Hematopoietic multipotent progenitor cell treated with erythropoietin and hydrocortisone succinate and interleukin-3 and kit ligand, for 17 days (in vitro differentiated cells): ENCODE results near the gene FRMPD2.
A peak's percentile ranks its signal among the peaks of the same experiment; 100 is the strongest.
"Not testable (repeated sequence)": the region's sequence is repeated elsewhere in the genome, so short reads cannot be mapped to it uniquely, and the experiment has no call there.

Source experiments
- DNase-seq: peaks from one replicate; pipeline ENCODE4 v3.0.0-alpha.2; 2015; ENCODE audit warnings: low spot score

The FRMPD2 gene

DNA sequence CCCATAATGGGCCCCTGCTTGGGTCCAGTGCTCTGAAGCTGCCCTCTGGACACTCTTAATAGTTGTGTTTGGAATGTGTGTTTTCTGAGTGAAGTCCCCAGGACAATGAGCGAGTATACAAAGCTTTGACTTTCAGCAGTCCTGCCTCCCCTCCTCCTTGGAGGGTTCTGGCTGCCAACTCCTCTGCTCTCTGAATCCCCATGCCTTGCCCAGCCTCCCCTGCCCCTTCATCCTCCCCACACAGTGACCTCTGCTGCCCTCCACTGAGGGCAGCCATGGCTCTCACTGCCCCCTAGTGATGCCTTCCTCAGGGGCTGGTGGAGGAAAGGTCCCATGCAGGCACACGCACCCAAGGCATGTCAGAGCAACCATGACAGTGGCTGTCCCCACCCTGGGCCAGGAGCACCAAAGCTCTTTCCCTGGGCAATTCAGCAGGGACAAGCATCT lies 40.9 kb downstream of the FRMPD2 start:
- DNase-seq = no peak

DNA sequence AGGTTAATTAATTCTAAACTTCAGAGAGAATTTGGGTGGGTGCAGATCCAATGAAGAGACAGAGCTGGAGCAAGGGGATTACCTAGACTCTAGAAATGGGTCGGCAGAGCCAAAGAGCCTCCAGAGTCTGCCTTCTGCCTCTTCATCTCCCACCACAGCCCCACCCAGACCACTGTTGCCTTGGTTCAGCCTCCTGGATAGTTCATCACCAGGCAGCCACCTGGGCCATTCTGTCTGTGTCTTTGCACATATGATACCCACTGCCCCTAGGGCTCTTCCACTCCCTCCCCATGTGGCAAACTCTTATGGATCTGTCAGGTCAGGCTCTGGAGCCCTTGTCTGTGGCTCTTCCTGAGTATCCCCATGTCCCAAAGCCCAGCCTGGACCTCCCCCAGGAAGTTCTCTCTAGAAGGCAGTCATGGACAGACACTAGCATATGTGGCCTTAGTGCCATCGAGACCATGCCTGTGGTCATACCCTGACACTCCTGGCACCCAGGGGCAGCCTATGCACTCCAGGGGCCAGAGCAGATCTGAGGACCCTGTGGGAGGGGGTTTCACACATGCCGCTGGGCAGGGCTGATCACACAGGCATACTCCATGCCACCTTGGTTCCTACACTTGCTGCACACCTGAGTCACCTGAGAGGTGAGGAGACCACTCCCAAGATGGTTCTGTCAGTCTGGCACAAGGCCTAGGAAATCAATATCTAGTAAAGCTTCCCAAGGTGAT lies 41.6 kb downstream of the FRMPD2 start:
- no peak for DNase-seq

DNA sequence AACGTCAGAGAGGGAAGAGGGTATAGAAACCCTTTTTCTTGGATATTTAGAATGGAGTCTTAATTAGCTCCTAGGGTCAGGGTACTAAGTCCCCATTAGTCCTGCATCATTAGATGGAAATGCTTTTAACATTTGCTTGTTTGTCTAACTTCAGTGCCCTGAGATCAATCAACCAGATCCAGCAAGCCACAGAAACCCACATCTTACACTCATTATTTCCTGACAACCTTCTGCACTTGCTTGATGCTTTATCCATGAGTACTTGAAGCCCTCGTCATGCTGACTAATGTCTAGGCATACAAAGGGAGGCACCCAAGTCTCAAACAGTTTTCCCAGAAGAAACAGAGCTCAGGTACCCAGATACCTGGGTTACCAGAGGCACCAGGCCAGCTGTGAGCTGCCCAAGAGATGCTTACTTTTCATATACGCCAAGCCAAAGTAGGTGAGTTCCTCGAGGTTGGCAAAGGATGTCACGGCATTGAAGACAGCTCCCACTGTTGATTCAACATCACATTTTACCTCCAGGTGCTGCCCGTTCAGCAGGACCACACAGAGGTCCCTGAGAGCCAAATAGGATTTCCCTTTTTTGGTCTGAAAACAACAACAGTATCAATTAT lies 42.7 kb downstream of the FRMPD2 start:
- DNase-seq = no peak

DNA sequence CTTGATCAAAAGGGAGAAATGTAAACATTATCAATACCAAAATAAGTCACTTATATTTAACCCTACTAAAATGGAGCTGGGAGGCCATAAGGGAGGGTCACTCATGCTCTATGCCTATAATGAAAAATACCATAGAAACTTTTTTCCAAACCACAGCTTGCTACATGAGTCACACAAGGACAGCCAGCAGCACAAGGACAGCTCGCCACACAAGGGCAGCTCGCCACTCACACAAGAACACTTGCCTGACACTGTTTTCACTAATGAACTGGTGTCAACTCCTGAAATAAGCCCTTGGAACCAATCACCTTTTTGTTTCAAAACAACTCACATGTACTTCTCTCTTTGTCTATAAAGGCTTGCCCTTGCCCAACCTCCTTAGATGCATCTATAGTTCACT lies 43.3 kb downstream of the FRMPD2 start:
- no peak for DNase-seq

DNA sequence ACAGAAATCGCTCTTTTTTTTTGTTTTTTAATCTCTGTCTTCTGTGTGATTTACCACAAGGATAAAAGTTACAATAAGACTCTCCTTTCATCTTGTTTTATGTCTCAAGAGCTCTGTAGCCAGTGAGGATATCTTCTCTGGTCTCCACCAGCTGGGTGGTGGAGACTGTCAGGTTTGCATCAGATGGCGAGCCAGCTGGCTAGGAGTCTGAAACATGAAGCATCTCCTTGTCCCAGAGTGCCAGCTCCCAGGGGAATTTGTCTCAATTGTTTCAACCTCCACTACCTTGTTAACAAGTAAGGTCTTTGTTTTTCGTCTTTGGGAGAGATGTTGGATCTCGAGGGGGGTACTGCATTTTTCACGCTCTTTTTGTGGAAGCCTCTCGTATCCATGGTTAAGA lies 47.3 kb downstream of the FRMPD2 start:
- DNase-seq = no peak

DNA sequence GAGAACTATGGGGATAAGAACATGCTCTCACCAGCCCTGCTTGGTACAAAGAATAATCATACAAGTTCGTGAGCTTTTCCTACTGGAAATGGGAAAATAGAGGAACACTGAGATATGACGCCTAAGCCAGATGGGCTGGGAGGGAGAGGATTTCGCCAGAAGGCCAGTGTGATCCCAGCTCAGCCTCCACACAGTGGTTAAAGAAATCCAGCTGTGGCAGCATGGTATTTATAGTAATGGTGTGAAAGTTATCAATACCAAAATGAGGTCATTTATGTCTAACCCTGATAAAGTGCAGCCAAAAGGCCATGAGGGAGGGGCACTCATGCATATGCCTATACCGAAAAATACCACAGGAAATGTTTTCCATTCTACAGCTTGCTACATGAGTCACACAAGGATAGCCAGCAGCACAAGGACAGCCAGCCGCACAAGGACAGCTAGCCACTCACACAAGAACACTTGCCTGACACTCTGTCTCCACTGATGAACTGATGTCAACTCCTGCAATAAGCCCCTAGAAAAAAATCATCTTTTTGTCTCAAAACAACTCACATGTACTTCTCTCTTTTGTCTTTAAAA lies 49.4 kb downstream of the FRMPD2 start:
- no peak for DNase-seq

DNA sequence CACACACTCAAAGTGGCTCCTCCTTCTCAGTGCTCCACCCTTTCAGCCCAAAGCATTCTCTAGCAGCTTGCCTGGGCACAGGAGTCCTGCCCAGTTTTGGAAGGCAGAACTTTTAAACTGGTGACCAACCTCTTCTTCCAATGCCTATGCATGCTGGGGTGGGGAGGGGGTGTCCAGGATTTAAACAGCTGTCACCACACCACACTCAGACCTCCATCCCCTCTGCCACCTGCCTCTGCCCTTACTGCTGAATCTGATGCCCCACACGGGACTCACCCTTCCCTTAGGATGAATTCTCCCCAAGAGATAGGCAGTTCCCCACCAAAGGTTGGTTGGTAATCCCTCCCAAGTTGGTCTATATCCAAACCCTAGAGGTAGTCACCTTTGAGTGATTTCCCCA lies 50.2 kb downstream of the FRMPD2 start:
- DNase-seq = no peak

DNA sequence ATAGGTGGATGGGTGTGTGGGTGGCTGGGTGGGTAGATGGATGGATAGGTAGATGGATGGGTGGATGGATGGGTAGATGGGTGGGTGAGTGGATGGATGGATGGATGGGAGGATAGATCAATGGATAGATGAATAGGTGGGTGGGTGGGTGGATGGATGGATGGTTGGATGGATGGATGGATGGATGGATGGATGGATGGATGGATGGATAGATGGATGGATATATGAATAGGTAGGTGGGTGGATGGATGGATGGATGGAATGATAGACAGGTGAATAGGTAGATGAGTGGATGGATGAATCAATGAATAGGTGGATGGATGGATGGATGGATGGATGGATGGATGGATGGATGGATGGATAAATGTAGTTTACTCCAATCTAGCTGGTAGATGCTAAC lies 52.7 kb downstream of the FRMPD2 start:
- no peak for DNase-seq

DNA sequence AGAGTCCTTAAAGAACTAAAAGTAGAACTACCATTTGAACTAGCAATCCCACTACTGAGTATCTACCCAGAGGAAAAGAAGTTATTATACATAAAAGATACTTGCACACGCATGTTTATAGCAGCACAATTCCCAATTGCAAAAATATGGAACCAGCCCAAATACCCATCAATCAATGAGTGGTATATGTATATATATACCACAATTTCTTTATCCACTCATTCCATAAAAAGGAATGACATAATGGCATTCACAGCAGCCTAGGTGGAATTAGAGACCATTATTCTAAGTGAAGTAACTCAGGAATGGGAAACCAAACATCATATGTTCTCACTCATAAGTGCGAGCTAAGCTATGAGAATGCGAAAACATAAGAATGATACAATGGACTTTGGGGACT lies 53.5 kb downstream of the FRMPD2 start:
- DNase-seq = not testable (repeated sequence)

DNA sequence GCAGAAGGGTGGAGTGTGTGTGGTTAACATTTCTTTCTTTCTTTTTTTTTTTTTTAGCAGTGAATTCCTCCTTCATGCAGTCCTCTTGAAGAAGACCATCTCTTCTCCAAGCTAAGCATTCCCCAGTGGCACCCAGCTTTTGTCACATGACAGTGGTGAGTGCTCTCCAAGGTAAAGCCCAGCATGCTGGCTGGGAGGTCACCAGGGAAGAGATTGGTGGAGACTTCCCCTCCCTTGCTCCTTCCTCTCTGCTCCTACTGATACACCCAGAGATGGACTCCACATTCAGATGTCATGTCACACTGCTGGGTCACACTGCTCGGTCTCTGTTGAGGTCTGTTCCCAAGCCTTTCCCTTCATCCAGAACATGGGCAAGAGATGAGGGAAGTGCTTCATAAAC lies 55.3 kb downstream of the FRMPD2 start:
- DNase-seq = no peak

DNA sequence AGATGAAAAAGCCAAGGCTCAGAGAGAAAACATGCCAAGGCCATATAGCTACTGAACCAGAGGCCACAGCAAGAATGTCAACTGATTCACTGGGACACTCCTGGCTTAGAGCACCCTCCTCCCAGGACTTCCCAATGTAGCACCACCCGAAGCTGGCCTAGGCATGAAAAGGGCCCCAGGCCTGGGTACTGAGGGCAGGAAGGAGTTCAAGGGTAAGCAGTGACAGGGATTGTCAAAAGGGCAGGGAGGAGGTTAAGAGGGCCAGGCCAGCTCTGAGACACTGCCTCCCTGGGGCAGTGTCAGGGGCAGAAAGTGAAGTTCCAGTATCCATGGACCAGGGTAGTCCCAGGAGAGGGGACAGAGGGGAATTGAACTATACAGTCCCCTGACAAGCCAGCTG lies 57.8 kb downstream of the FRMPD2 start:
- DNase-seq = no peak

DNA sequence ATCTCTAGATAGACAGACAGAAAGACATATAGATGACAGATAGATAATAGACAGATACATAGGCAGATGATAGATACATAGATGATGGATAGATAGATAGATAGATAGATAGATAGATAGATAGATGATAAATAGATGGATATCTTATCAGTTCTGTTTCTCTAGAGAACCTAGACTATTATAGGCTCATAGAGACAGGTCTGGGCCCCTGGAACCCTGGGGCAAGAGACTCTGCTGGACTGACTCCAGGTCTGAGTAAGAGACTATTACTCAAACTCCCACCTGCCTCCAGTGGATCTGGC lies 58.3 kb downstream of the FRMPD2 start:
- DNase-seq = no peak

DNA sequence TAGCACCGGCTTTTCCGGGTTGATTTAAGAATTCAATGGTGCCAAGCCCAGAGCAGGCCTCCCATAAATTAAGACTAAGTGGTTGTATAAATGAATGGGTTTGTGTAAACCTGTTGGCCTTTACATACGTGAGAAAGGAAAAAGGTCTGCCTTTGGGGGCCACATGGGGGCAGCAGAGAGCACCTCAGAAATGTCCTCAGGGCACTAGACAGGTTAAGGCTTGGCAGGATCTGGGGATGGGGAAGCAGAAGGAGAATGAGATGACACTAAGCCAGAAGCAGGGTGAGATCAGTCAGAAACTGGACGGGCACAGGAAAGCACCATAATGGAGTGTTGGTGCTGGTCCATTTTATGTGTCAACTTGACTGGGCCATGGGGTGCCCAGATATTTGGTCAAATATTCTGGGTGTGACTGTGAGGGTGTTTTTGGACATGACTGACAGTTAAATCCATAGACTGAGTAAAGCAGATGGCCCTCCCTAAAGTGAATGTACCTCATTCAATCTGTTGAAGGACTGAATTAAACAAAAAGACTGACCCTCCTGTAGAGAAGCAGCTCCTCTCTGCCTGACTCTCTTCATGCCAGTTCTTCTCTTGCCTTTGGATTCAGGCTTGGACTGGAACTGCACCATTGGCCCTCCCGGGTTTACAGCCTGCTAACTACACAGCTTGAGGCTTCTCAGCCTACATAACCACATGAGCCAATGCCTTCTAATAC lies 58.9 kb downstream of the FRMPD2 start:
- DNase-seq = peak; percentile 25

DNA sequence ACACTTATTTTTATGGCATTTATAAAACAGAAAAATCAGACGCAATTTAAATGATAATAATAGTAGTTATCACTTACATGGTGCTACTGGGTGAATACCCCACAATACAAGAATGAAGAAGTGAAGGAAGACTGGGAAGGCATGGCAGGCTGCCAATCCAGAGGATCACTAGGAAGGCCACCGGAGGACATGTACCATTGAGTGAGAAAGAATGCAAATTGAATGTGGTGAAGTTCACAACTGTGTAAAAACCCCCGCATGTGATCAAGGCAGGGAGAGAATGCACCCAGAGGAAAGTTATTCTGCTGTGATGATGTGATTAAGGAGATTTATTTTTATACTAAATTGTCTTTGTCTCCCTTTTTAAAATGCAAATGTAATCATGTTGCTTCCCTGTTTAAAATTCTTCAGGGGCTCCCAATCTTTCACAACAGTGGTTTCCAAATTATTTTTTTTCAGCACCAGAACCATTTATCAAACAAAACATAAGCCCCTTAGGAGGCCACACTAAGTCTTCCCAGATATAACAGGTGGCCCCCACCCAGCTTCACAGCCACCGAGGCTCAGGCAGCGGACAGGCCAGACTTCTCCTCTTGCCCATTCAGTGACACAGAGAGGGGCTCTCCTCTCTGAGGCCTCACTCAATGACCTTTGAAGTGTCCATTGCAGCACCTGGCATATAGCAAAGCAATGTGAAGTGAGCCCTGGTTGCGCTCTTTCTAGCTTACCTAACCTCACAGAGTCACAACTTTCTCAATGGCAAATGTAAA lies 59.6 kb downstream of the FRMPD2 start:
- DNase-seq = no peak

DNA sequence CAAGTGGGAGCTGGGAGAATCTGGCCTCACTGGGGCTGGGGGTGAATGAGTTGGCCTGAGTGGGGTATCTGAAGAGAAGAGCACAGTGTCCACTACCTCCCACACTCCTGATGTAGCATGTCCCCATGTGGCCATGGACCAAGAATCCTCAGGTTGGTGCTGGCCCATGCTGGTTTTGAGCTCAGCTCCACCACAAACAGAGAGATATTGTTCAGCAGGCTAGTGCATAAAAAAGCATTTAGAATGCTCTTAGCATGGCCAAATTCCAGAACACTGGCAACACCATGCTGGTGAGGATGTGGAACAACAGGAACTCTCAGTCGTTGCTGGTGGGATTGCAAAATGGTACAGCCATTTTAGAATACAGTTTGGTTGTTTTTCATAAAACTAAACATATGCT lies 61.4 kb downstream of the FRMPD2 start:
- no peak for DNase-seq

DNA sequence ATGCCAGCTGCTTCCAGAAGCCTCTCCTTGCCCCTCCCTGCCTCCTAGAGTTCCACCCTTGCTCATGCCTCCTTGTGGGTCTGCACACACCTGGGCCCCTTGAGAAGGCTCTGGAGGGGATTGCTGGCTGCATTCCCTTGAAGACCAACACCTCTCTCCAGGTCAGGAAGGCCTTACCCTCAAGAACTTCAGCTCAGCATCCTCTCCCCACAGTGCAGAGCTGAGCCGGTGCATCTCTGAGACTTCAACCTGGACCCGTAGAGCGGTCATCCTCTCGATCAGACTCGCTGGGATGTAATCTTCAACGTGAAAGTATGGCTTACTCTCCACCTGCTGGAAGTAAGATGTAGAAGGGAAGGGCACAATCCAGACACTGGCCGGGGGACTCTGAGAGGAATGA lies 62.7 kb downstream of the FRMPD2 start:
- DNase-seq = no peak

DNA sequence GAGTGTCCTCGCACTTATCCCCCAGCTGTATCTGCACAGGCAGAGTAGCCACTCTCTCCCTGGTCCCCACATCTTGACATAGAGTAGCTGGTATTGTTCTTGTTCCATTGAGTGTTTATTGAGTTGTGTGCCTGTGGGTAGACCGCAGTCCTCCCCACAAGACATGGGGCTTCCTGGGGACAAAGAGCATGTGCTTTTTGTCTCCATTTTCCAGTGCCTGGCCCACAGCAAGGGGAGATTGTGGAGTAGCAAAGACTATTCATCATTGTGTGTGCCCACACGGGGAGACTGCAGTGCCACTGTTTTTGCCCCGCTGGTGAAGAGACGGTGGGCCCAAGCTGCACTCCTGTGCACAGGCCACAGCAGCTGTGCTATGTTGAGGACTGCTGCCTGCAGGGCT lies 63.5 kb downstream of the FRMPD2 start:
- DNase-seq = no peak

DNA sequence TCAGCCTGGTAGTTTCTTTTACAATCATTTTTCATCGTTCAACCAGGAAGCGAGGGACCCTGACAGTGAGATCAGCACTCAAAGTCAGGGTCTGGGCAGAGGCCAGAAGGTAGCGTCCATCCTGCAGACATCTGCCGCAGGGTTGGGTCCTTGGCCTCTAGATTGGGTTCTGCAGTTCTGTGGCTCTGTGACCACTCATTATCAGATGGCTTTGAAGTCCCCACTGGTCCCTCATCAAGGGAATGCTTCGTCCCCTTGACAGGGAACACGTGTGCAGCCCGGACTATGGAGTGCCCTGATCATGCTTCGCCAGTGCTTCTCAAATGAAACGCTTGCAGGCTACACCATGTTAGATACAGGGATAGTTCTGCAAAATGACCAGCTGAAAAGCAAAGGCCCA lies 64.1 kb downstream of the FRMPD2 start:
- no peak for DNase-seq

DNA sequence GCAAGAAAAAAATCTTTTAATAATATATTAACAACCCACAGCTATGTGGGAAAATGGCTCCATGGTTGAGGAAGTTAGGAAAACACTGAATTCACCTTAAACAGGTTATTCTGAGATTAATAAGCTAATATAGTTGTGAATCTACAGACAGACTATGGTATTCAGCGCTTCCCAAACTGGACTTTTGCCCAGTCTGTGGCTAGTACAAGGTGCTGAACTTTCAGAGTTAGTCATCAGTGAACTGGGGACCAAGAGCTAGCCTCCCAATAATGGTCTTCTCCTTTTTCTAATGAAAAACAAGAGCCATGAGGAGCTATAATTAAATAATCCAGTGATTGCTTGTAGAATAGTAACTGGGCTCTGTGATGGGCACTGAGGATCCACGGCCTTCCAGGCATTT lies 65.3 kb downstream of the FRMPD2 start:
- DNase-seq = no peak

DNA sequence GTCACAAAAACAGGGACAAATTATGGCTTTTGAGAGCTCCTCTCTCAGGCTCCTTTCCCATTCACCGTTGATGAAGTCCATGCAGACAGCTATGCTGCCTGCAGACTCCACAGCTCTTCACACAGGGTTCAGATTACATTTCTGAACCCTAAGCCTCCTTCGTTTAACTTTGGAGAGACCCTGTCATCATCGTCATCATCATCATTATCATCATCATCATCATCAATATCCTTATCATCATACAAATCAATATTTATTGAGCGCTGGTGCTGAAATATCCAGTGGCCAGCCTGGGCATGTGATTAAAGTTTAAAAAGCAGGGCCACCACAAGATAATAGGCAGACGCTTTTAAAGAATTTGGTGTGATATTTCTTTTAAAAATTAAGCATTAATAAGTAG lies 66.6 kb downstream of the FRMPD2 start:
- no peak for DNase-seq

DNA sequence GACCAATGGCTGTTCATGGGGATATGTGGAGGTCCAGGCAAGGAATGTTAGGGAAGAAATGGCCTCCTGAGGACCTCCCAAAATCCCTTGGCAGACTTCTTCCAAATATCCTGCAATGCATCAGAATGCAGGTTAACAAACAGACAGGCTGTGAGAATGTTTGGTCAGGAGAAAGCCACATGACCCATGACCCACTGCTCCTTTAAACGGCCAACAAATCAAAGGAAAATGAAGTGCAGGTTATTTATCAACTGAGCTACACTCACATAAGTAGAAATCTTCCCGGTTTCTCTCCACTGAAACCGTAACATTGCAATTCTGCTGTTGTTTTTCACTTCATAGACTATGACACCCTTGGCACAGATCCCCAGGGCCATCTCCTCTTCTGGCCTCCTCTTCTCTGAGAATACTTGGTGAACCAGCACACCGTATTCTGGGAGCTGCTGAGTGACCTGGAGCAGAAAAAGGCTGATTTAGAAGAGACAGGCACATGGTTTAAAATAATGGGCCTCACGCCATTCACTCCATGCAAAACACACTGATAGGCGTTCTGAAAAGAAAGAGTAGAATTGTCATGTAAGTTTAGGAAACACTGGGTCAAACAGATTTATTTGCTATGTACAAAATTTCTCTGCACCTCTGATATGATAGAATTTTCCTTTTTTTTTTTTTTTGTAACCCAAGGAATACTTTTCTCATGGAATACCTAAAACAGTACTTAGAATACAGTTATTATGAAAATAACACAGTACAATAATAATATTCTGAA lies 67.8 kb downstream of the FRMPD2 start:
- no peak for DNase-seq

DNA sequence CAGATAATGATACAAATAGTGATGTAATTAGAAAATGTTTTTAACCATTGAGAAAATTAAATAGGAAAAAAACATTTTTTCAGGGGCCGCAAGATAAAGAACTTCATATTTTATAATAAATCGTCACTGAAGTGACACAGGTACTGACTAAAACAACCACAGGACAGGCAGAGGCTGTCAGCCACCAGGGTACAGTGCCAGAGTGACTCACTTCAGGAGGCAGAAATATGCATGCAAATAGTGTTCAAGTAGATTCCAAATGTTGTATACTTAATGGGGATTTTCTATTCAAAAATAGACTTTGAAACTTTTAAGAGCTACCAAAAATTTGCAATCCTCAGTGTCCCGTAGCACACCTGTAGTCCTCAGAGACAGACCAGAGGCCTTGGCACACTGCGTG lies 68.6 kb downstream of the FRMPD2 start:
- DNase-seq = no peak
